SK-N-MC (cell line): ENCODE measurements around the gene SHC3.

Experiments
- DNase-seq: peaks from one replicate; pipeline ENCODE4 v3.0.0-alpha.2; 2011; ENCODE audit warnings: low read depth, low spot score
- H3K27ac ChIP-seq: fragments of 200-600 bp; sonication (generic); 2 replicates; pipeline ENCODE4 v1.5.1; 2016; ENCODE audit warnings: mixed run types
- H3K36me3 ChIP-seq: fragments of 200-600 bp; sonication (generic); 2 replicates; pipeline ENCODE4 v1.6.1; 2017; ENCODE audit warnings: antibody characterized with exemption, low read length, mixed read lengths; ENCODE audit not compliant: insufficient read depth
- H3K4me3 ChIP-seq: fragments of 200-600 bp; sonication (generic); 2 replicates; pipeline ENCODE4 v1.5.1; 2016
- H3K9ac ChIP-seq: fragments of 200-600 bp; sonication (generic); 2 replicates; pipeline ENCODE4 v1.8.0; 2017; ENCODE audit warnings: mixed run types, mixed read lengths; ENCODE audit not compliant: insufficient read length
- H3K9me3 ChIP-seq: fragments of 200-600 bp; sonication (generic); 2 replicates; pipeline ENCODE4 v1.6.1; 2017; ENCODE audit warnings: low read depth, mild to moderate bottlenecking, antibody characterized with exemption, low read length, moderate library complexity, mixed read lengths
- EZH2 ChIP-seq: fragments of 200-600 bp; sonication (generic); IDR thresholded peaks from one replicate; pipeline ENCODE4 v1.6.1; 2017; ENCODE audit warnings: antibody characterized with exemption
- FOXP2 ChIP-seq: optimal IDR thresholded peaks from 2 replicates; pipeline ENCODE3; 2011; ENCODE audit warnings: mild to moderate bottlenecking, moderate library complexity; ENCODE audit not compliant: insufficient read depth; ENCODE audit errors: extremely low read length, control extremely low read depth
- POLR2AphosphoS5 ChIP-seq: IDR thresholded peaks from 2 replicates; pipeline ENCODE4 v1.6.1; 2012; ENCODE audit warnings: mild to moderate bottlenecking, low read depth, low read length, borderline replicate concordance

SHC3 gene

GRCh38 chr9:89009546-89009840, 169.1 kb downstream of the SHC3 start:
- no peak overlapping the region for H3K4me3 ChIP-seq
- no peak overlapping the region for H3K9ac ChIP-seq
- TF ChIP-seq FOXP2 = no peak
- no peak for TF ChIP-seq EZH2
- no peak for TF ChIP-seq POLR2AphosphoS5
- no peaks in the 10 kb centered on the region for H3K36me3 ChIP-seq
- H3K27ac ChIP-seq = no peak overlapping the region
- no peaks in the 10 kb centered on the region for H3K9me3 ChIP-seq
- DNase-seq = no peak

GRCh38 chr9:89008744-89009545, 169.7 kb downstream of the SHC3 start:
- Histone ChIP-seq H3K4me3 (no peak overlapping the region; the same call in 1 of the 2 replicates), H3K9ac (no peak overlapping the region), H3K27ac (peak overlapping the region; percentile 43), H3K36me3 (no peaks in the 10 kb centered on the region), H3K9me3 (no peaks in the 10 kb centered on the region)
- DNase-seq = no peak
- TF ChIP-seq EZH2 = no peak
- TF ChIP-seq FOXP2 = no peak
- TF ChIP-seq POLR2AphosphoS5 = no peak

GRCh38 chr9:89008055-89008743, 170.4 kb downstream of the SHC3 start:
- H3K36me3 ChIP-seq = no peaks in the 10 kb centered on the region
- H3K4me3 ChIP-seq = no peak overlapping the region
- H3K27ac ChIP-seq = peak overlapping the region; percentile 43; the same call in 1 of the 2 replicates
- DNase-seq = no peak
- H3K9ac ChIP-seq = no peak overlapping the region
- H3K9me3 ChIP-seq = no peaks in the 10 kb centered on the region
- TF ChIP-seq EZH2 (no peak), POLR2AphosphoS5 (no peak), FOXP2 (no peak)

GRCh38 chr9:89006996-89007967, 171.3 kb downstream of the SHC3 start:
- Histone ChIP-seq H3K27ac (no peak overlapping the region), H3K9me3 (no peaks in the 10 kb centered on the region), H3K36me3 (no peaks in the 10 kb centered on the region), H3K4me3 (no peak overlapping the region), H3K9ac (no peak overlapping the region)
- DNase-seq = no peak
- TF ChIP-seq POLR2AphosphoS5 (no peak), EZH2 (no peak), FOXP2 (no peak)

- no peak for TF ChIP-seq POLR2AphosphoS5
- TF ChIP-seq FOXP2 = no peak
- no peak for TF ChIP-seq EZH2
- H3K36me3 ChIP-seq = no peaks in the 10 kb centered on the region
- H3K27ac ChIP-seq = no peak overlapping the region
- no peak for DNase-seq
- H3K9ac ChIP-seq = no peak overlapping the region
- H3K9me3 ChIP-seq = no peaks in the 10 kb centered on the region
- no peak overlapping the region for H3K4me3 ChIP-seq
Observed at GRCh38 chr9:89006267-89006666, 172.4 kb downstream of the SHC3 start.

GRCh38 chr9:89005323-89005722, 173.3 kb downstream of the SHC3 start:
- no peaks in the 10 kb centered on the region for H3K36me3 ChIP-seq
- H3K9me3 ChIP-seq = no peaks in the 10 kb centered on the region
- H3K27ac ChIP-seq = no peak overlapping the region
- TF ChIP-seq EZH2 = no peak
- TF ChIP-seq POLR2AphosphoS5 = no peak
- no peak for TF ChIP-seq FOXP2
- H3K4me3 ChIP-seq = no peak overlapping the region
- no peak overlapping the region for H3K9ac ChIP-seq
- no peak for DNase-seq

GRCh38 chr9:89002987-89003386, 175.6 kb downstream of the SHC3 start:
- no peak for DNase-seq
- TF ChIP-seq FOXP2 = no peak
- TF ChIP-seq EZH2 = no peak
- no peak for TF ChIP-seq POLR2AphosphoS5
- no peak overlapping the region for H3K27ac ChIP-seq
- no peaks in the 10 kb centered on the region for H3K36me3 ChIP-seq
- no peak overlapping the region for H3K4me3 ChIP-seq
- no peaks in the 10 kb centered on the region for H3K9me3 ChIP-seq
- no peak overlapping the region for H3K9ac ChIP-seq
